ENCODE results near the gene ASCL2. TPM values are rescaled to one million over a fixed set of nuclear protein-coding genes. Genes with fewer than 3 reads are reported as not detected.

Gene ASCL2
- total RNA-seq, 1 experiment from 2014 or later = 0.35 TPM

DNA sequence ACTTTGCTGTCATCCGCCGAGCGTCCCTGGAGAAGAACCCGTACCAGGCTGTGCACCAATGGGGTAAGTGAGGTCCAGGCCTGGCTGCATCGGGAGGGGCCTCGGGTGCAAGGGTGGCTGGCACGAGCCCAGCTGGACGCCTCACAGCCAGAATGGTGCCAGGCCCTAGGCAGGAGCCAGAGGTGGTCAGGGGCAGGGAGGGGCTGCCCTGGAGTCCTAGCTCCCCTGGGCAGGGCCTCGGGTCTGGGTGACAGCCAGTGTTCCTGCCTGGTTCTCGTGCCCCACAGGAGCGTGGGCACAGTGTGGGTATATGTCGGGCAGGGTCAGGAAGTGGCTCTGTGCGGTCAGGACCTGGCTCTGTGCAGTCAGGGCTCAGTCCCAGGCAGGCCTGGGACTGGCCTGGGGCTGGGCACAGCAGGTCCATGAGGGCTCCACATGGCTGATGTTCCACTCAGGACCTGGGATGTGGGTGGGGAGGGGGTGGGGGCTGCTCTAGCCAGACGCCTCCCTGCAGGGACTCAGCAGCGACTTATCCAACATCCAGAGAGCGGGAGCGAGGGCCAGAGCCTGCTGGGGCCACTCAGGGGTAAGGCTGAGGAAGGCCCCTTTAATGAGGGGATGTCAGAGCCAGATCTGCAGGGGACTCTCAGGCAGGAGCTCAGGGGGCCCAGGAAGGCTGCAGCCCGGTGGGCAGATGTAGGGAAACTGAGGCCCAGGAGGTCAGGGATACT is 32.7 kb upstream of the ASCL2 start:
- no peak overlapping the region for H2BK120ac ChIP-seq (ENCODE audit: low read depth, low read length, poor library complexity, severe bottlenecking)
- H3T11ph ChIP-seq (ENCODE audit: low read length) = no peak overlapping the region
- H2AK5ac ChIP-seq (ENCODE audit: insufficient read length, low read length) = no peak overlapping the region
- H3K4me1 ChIP-seq (ENCODE audit: insufficient read depth, low read length) = no peaks in the 10 kb centered on the region; the same call in 1 of the 2 replicates
- no peak overlapping the region for H2BK5ac ChIP-seq (ENCODE audit: insufficient read length, low read length)
- no peak overlapping the region for H3K23ac ChIP-seq (ENCODE audit: insufficient read length, low read depth, low read length)
- H3K56ac ChIP-seq (ENCODE audit: insufficient read length, low read depth, low read length) = no peak overlapping the region
- no peaks in the 10 kb centered on the region for H4K20me1 ChIP-seq (ENCODE audit: control insufficient read depth, insufficient read depth, insufficient read length)
- no peaks in the 10 kb centered on the region for H3K9me3 ChIP-seq (ENCODE audit: control insufficient read depth, low read depth, low read length)
- no peak overlapping the region for H4K8ac ChIP-seq (replicated peaks; ENCODE audit: insufficient read length, low read depth, low read length)
- no peak overlapping the region for H3K27ac Mint-ChIP-seq
- H3K79me1 ChIP-seq (ENCODE audit: insufficient read depth, low read depth, low read length, poor library complexity, severe bottlenecking) = no peaks in the 10 kb centered on the region
- H3K14ac ChIP-seq (ENCODE audit: insufficient read depth, low read length) = no peak overlapping the region
- no peak overlapping the region for H4K5ac ChIP-seq (ENCODE audit: insufficient read length, low read depth, low read length)
- H4K91ac ChIP-seq (ENCODE audit: insufficient read length, low read depth, low read length) = no peak overlapping the region
- peak; percentile 11 for DNase-seq
- no peak overlapping the region for H3K4ac ChIP-seq (ENCODE audit: low read depth, low read length)
- H2BK20ac ChIP-seq (ENCODE audit: low read depth, low read length, poor library complexity, severe bottlenecking) = no peak overlapping the region
- no peak overlapping the region for H2AFZ ChIP-seq (ENCODE audit: low read length)
- no peak overlapping the region for H3K27ac ChIP-seq (ENCODE audit: insufficient read length, low read depth, low read length)
- no CpG with 5 or more reads among the region's 18 CpGs for WGBS (ENCODE audit: extremely low coverage, insufficient read length, low lambda C conversion rate)
- no peak overlapping the region for H3K4me2 ChIP-seq (ENCODE audit: insufficient read depth, insufficient read length, low read length)
- no peaks in the 10 kb centered on the region for H3K27me3 ChIP-seq (ENCODE audit: insufficient read depth, low read length)
- no peak overlapping the region for H3K4me3 Mint-ChIP-seq
- peaks cover 7% of the 10 kb centered on the region for H3K27me3 Mint-ChIP-seq (ENCODE audit: low read depth)
- H3K18ac ChIP-seq (ENCODE audit: insufficient read length, low read depth, low read length) = no peak overlapping the region
- no peak overlapping the region for H2BK15ac ChIP-seq (ENCODE audit: low read depth, low read length)
- H3K9ac ChIP-seq (ENCODE audit: extremely low read depth, insufficient read length, low read length) = no peak overlapping the region
- no peaks in the 10 kb centered on the region for H3K79me2 ChIP-seq (ENCODE audit: insufficient read depth, low read length)
- H2BK12ac ChIP-seq (ENCODE audit: insufficient read length, low read depth, low read length) = no peak overlapping the region
- H3K23me2 ChIP-seq (ENCODE audit: insufficient read length, low read depth, low read length, poor library complexity, severe bottlenecking) = no peaks in the 10 kb centered on the region
- H3K9me3 Mint-ChIP-seq = no peaks in the 10 kb centered on the region; a peak in 1 of 5 replicates
- no peaks in the 10 kb centered on the region for H3K36me3 Mint-ChIP-seq (ENCODE audit: insufficient read depth in 1 of 3, low read depth in 3 of 3)
- peaks cover 0 to 7% of the 10 kb centered on the region in 2 experiments; a peak in 1 of 4 replicates for H3K4me1 Mint-ChIP-seq
- TF ChIP-seq, protein P1, sequence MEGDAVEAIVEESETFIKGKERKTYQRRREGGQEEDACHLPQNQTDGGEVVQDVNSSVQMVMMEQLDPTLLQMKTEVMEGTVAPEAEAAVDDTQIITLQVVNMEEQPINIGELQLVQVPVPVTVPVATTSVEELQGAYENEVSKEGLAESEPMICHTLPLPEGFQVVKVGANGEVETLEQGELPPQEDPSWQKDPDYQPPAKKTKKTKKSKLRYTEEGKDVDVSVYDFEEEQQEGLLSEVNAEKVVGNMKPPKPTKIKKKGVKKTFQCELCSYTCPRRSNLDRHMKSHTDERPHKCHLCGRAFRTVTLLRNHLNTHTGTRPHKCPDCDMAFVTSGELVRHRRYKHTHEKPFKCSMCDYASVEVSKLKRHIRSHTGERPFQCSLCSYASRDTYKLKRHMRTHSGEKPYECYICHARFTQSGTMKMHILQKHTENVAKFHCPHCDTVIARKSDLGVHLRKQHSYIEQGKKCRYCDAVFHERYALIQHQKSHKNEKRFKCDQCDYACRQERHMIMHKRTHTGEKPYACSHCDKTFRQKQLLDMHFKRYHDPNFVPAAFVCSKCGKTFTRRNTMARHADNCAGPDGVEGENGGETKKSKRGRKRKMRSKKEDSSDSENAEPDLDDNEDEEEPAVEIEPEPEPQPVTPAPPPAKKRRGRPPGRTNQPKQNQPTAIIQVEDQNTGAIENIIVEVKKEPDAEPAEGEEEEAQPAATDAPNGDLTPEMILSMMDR (conservative IDR thresholded peaks at IDR 0.05) = no peak

Data from H9 (cell line).